Esophagus muscularis mucosa (tissue), 4 donors: Measurements from ENCODE around the gene HS3ST6. TPM values are rescaled to one million over a fixed set of nuclear protein-coding genes. Genes with fewer than 3 reads are reported as not detected.
A peak's percentile ranks its signal among the peaks of the same experiment; 100 is the strongest.

Experiments used
- DNase-seq: peaks from one replicate; pipeline ENCODE4 v3.0.0-alpha.2; 2017; ENCODE audit errors: extremely low spot score
- H3K27ac ChIP-seq, 4 donors: fragments of 200-600 bp; sonication (generic); replicated peaks in 1 of 4; 1 replicate in 3 of 4; 2 replicates in 1 of 4; pipeline ENCODE4 v1.5.1; 2016 to 2019; ENCODE audit warnings: mild to moderate bottlenecking in 1 of 4
- H3K27me3 ChIP-seq, 4 donors: fragments of 200-600 bp; sonication (generic); one replicate each; pipeline versions ENCODE4 v1.5.1 to v1.6.0; 2016 to 2019
- H3K36me3 ChIP-seq, 4 donors: fragments of 200-600 bp; sonication (generic); one replicate each; pipeline ENCODE4 v1.5.1; 2016 to 2019
- H3K4me1 ChIP-seq, 4 donors: fragments of 200-600 bp; sonication (generic); one replicate each; pipeline ENCODE4 v1.5.1; 2016 to 2019
- H3K4me3 ChIP-seq, 4 donors: fragments of 200-600 bp; sonication (generic); 1 replicate in 2 of 4; 2 replicates in 2 of 4; pipeline ENCODE4 v1.5.1; 2016 to 2019; ENCODE audit warnings: mild to moderate bottlenecking in 4 of 4, moderate library complexity in 1 of 4
- H3K9me3 ChIP-seq, 4 donors: fragments of 200-600 bp; sonication (generic); 1 replicate in 3 of 4; 2 replicates in 1 of 4; pipeline ENCODE4 v1.5.1; 2016 to 2019
- EP300 ChIP-seq: sonication (generic); formaldehyde crosslinking; IDR thresholded peaks from one replicate; pipeline ENCODE4 v1.6.1; 2017; ENCODE audit warnings: antibody characterized with exemption
- POLR2A ChIP-seq: fragments of 450-650 bp; IDR thresholded peaks from one replicate; pipeline ENCODE4 v1.6.1; 2017; ENCODE audit warnings: antibody characterized with exemption, moderate library complexity, mild to moderate bottlenecking, low read depth
- POLR2AphosphoS5 ChIP-seq, 2 donors: sonication (generic); formaldehyde crosslinking; IDR thresholded peaks; one replicate each; pipeline ENCODE4 v1.6.1; 2017; ENCODE audit warnings: antibody characterized with exemption in 2 of 2
- WGBS: methylation state at CpG from one replicate; pipeline ENCODE4 v1.1.5; 2018; 5-methylcytosine and 5-hydroxymethylcytosine counted together
- intact Hi-C: fragments of 100-400 bp; cut with DNase I; formaldehyde crosslinking; loops from one replicate; pipeline ENCODE4 v1.15.1; 2023
- total RNA-seq, 4 donors: library from RNA; depleted of rRNA; stranded (reverse); fragments of >200 nt; gene quantifications; one replicate each; pipeline versions ENCODE4 v1.1.0 to v1.2.1, GENCODE V29; 2016
- TF ChIP-seq, protein P1 (sequence below), 3 experiments: fragments of 200-600 bp in 2 of 3; fragments of 450-650 bp in 1 of 3; sonication (generic) in 2 of 3; IDR thresholded peaks; one replicate each; pipeline ENCODE4 v1.5.1; 2017 to 2019; ENCODE audit warnings: antibody characterized with exemption in 3 of 3, mild to moderate bottlenecking in 2 of 3, moderate library complexity in 1 of 3

HS3ST6 gene
- total RNA-seq, 4 donors from 2014 or later: not detected

DNA sequence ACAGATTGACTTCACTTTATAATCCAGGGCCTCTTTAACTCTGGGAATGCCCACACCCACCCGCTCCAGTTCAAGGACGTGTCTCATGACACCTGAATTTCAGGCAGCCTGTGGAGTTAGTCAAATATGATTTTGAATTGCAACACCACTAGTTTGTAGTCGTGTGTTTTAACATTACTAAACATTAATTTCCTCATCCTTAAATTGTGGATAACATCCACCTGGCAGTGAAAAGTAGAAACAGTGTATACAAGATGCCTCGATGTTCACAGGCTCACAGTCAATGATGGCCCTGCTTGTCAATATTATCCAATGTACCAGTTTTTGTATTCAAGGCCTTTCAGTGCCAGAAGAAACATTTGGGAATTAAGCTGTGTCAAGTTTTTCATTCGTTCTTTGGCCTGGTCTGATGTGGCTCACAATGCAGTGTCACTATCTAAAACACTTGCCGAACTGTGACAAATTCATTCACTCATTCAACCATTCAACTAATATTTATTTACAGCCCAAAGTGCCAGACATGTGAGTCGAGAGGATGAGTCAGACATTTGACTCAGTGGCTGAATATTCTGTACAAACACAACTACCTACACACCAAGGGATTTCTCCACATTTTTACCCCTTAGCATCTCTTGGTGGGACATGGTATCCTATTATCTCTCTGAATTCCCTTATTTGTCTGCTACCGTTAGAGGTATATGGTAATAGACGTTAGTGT lies 47.7 kb downstream of the HS3ST6 start:
- intact Hi-C loops: no loop called here
- Histone ChIP-seq H3K36me3 (no peaks in the 10 kb centered on the region), H3K27me3 (peaks cover 4 to 37% (median 22%) of the 10 kb centered on the region in 4 donors), H3K4me1 (peaks cover 0 to 11% (median 7%) of the 10 kb centered on the region in 4 donors), H3K27ac (no peak overlapping the region), H3K4me3 (no peak overlapping the region), H3K9me3 (no peaks in the 10 kb centered on the region)
- 54% methylated on average over 9 of the region's 9 CpGs for WGBS
- TF ChIP-seq POLR2AphosphoS5 (IDR thresholded peaks at IDR 0.05) (no peak), POLR2A (no peak), EP300 (no peak)
- TF ChIP-seq, protein P1, sequence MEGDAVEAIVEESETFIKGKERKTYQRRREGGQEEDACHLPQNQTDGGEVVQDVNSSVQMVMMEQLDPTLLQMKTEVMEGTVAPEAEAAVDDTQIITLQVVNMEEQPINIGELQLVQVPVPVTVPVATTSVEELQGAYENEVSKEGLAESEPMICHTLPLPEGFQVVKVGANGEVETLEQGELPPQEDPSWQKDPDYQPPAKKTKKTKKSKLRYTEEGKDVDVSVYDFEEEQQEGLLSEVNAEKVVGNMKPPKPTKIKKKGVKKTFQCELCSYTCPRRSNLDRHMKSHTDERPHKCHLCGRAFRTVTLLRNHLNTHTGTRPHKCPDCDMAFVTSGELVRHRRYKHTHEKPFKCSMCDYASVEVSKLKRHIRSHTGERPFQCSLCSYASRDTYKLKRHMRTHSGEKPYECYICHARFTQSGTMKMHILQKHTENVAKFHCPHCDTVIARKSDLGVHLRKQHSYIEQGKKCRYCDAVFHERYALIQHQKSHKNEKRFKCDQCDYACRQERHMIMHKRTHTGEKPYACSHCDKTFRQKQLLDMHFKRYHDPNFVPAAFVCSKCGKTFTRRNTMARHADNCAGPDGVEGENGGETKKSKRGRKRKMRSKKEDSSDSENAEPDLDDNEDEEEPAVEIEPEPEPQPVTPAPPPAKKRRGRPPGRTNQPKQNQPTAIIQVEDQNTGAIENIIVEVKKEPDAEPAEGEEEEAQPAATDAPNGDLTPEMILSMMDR (IDR thresholded peaks at IDR 0.05): no peak
- DNase-seq: no peak

DNA sequence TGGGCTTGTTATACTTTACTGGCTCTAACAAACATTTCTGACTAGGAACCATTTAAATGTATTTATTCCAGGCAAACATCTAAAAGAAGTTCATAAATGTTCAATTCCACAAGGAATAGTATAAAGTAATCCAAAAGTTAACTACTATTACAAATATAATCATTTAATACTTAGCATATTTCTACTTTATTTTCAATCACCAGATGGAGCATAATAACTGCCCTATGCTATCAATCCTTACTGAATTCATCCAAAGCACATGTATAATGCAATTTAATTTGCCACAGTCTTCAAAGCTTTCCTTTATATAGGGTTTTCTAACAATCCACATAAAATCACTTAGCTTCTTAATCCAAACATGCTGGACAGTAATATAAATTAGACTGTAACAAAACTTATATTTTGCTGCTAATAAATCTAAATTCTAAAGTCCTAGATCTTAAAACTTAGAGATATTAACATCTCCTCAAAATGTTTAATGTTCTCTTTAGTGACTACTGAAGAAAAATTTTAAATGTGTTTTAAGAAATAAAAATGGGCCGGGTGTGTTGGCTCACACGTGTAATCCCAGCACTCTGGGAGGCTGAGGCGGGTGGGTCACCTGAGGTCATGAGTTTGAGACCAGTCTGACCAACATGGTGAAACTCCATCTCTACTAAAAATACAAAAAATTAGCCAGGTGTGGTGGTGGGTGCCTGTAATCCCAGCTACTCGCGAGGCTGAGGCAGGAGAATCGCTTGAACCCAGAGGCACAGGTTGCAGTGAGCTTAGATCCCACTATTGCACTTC lies 52.1 kb downstream of the HS3ST6 start:
- H3K4me1 ChIP-seq: no peaks in the 10 kb centered on the region
- intact Hi-C loops: no loop called here

DNA sequence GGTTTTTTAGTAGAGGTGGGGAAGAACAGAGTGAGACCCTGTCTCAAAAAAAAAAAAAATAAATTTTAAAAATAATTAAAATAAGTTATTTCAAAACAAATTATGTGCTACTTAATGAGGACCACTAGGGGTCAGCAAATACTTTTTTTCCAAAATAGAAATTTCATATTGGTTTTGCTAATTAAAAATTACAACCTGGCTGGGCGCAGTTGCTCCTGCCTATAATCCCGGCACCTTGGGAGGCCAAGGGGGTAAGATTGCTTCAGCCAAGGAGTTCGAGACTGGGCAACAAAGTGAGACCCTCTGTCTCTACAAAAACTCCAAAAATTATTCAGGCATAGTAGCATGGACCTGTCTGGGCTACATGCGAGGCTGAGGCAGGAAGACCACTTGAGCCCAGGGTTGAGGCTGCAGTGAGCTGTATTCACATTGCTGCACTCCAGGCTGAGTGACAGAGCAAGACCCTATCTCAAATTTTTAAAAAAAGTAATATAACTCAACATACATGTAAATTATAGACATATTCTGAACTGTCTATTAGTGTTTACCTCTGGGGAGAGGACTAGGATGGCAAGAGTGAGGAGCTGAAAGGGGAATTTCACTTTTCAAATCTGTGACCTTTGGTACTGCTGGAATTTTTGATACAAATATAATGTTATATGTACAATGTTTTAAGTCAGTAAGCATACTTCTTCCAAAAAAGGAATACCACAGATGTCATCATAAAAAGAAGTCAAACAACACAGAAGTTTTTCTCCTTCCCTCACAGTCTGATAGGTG lies 54.3 kb downstream of the HS3ST6 start:
- Histone ChIP-seq H3K36me3 (no peaks in the 10 kb centered on the region), H3K9me3 (no peaks in the 10 kb centered on the region), H3K27me3 (peaks cover 0 to 36% (median 6%) of the 10 kb centered on the region in 4 donors), H3K4me1 (no peaks in the 10 kb centered on the region), H3K27ac (no peak overlapping the region), H3K4me3 (no peak overlapping the region)
- 14% methylated on average over 4 of the region's 4 CpGs for WGBS
- no peak for TF ChIP-seq POLR2AphosphoS5 (IDR thresholded peaks at IDR 0.05)
- TF ChIP-seq, protein P1 (IDR thresholded peaks at IDR 0.05): peak; percentile 59 to 65 (median 61)
- no peak for DNase-seq
- intact Hi-C loops: no loop called here

More for the DNA sequence above, 52.1 kb downstream of the HS3ST6 start:
- H3K4me3 ChIP-seq: no peak overlapping the region
- no peak overlapping the region for H3K27ac ChIP-seq
- 51% methylated on average over 6 of the region's 6 CpGs for WGBS
- TF ChIP-seq POLR2A (no peak), EP300 (no peak), POLR2AphosphoS5 (IDR thresholded peaks at IDR 0.05) (no peak)
- TF ChIP-seq, protein P1 (IDR thresholded peaks at IDR 0.05): no peak
- H3K36me3 ChIP-seq: no peaks in the 10 kb centered on the region
- peaks cover 0 to 24% (median 0%) of the 10 kb centered on the region in 4 donors for H3K27me3 ChIP-seq
- H3K9me3 ChIP-seq: no peaks in the 10 kb centered on the region
- DNase-seq: no peak

DNA sequence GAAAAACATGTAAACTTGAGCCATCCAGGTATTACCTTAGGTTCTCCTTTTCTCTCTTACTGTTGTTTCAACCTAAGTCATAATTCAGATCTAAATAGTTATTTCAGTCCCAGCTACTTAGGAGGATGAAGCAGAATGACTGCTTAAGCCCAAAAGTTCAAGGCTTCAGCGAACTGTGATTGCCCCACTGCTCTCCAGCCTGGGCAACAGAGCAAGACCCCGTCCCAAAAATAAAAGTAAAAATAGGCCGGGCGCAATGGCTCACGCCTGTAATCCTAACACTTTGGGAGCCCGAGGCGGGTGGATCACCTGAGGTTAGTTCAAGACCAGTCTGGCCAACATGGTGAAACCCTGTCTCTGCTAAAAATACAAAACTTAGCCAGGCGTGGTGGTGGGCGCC lies 55.8 kb downstream of the HS3ST6 start:
- Histone ChIP-seq H3K4me1 (no peaks in the 10 kb centered on the region), H3K4me3 (no peak overlapping the region), H3K27me3 (peaks cover 0 to 48% (median 11%) of the 10 kb centered on the region in 4 donors), H3K36me3 (no peaks in the 10 kb centered on the region), H3K9me3 (no peaks in the 10 kb centered on the region), H3K27ac (no peak overlapping the region)
- DNase-seq: no peak
- 72% methylated on average over 9 of the region's 9 CpGs for WGBS
- intact Hi-C loops: no loop called here
- TF ChIP-seq, protein P1 (IDR thresholded peaks at IDR 0.05): no peak
- TF ChIP-seq POLR2A (no peak), POLR2AphosphoS5 (IDR thresholded peaks at IDR 0.05) (no peak), EP300 (no peak)
